WTC11 (cell line): ENCODE results near the gene RTL1. TPM values are rescaled to one million over a fixed set of nuclear protein-coding genes. Genes with fewer than 3 reads are reported as not detected.

Source experiments
- ATAC-seq: fragments of 200-7000 bp; cut with Tn5 transposase; 2 replicates; pipeline ENCODE4 v1.10.0; 2021; ENCODE audit warnings: mild to moderate bottlenecking, moderate library complexity
- CTCF ChIA-PET: fragments of 300-600 bp; sonication (Branson Sonifier 250); formaldehyde crosslinking; loops from one replicate; lab custom pipeline; 2021; ENCODE audit warnings: antibody characterized with exemption; lab: Charles Lee
- POLR2A ChIA-PET: fragments of 350-600 bp; sonication (Branson Sonifier 250); formaldehyde crosslinking; loops from one replicate; lab custom pipeline; 2021; ENCODE audit warnings: antibody characterized with exemption; lab: Charles Lee
- DNase-seq: peaks from one replicate; pipeline ENCODE4 v3.0.0; 2021; ENCODE audit warnings: low spot score
- H3K27ac Mint-ChIP-seq: 2 replicates; pipeline ENCODE4 v1.8.0; 2021; ENCODE audit warnings: mixed read lengths
- H3K27me3 Mint-ChIP-seq: 2 replicates; pipeline ENCODE4 v1.8.0; 2021; ENCODE audit warnings: low read depth, mild to moderate bottlenecking, moderate library complexity, mixed read lengths
- H3K36me3 Mint-ChIP-seq: 2 replicates; pipeline ENCODE4 v1.8.0; 2021; ENCODE audit warnings: mixed read lengths
- H3K4me1 Mint-ChIP-seq: 2 replicates; pipeline ENCODE4 v1.8.0; 2022; ENCODE audit warnings: mixed read lengths
- H3K4me3 Mint-ChIP-seq: 2 replicates; pipeline ENCODE4 v1.8.0; 2021; ENCODE audit warnings: mild to moderate bottlenecking, moderate library complexity, mixed read lengths
- H3K9me3 Mint-ChIP-seq: 2 replicates; pipeline ENCODE4 v1.8.0; 2021; ENCODE audit warnings: mixed read lengths
- FOXJ3 ChIP-seq: sonication (generic); formaldehyde crosslinking; IDR thresholded peaks from 2 replicates; pipeline ENCODE4 v1.9.0; 2021; ENCODE audit warnings: missing genetic modification reagents, mild to moderate bottlenecking, borderline replicate concordance
- IRF2 ChIP-seq: sonication (generic); formaldehyde crosslinking; IDR thresholded peaks from 2 replicates; pipeline ENCODE4 v1.8.0; 2022; ENCODE audit warnings: low read depth, missing genetic modification reagents, borderline replicate concordance
- MXD4 ChIP-seq: fragments of 250-450 bp; sonication (Bioruptor Pico); IDR thresholded peaks from 2 replicates; pipeline ENCODE4 v1.8.0; 2021; ENCODE audit warnings: mild to moderate bottlenecking, moderate library complexity, borderline replicate concordance
- PRRX2 ChIP-seq: fragments of 250-450 bp; sonication (Bioruptor Pico); IDR thresholded peaks from 2 replicates; pipeline ENCODE4 v1.8.0; 2021; ENCODE audit warnings: mild to moderate bottlenecking
- TEAD1 ChIP-seq: sonication (generic); formaldehyde crosslinking; IDR thresholded peaks from 2 replicates; pipeline ENCODE4 v1.8.0; 2022; ENCODE audit warnings: mild to moderate bottlenecking, missing genetic modification reagents
- ZNF219 ChIP-seq: sonication (generic); formaldehyde crosslinking; IDR thresholded peaks from 2 replicates; pipeline ENCODE4 v1.8.0; 2023; ENCODE audit warnings: missing genetic modification reagents, mild to moderate bottlenecking, borderline replicate concordance
- ZNF396 ChIP-seq: fragments of 250-450 bp; sonication (Bioruptor Pico); IDR thresholded peaks from 2 replicates; pipeline ENCODE4 v1.8.0; 2021; ENCODE audit warnings: mild to moderate bottlenecking, moderate library complexity, borderline replicate concordance
- ZNF416 ChIP-seq: fragments of 250-450 bp; sonication (Bioruptor Pico); IDR thresholded peaks from 2 replicates; pipeline ENCODE4 v1.9.0; 2021; ENCODE audit warnings: mild to moderate bottlenecking, inconsistent platforms
- ZNF671 ChIP-seq: fragments of 250-450 bp; sonication (Bioruptor Pico); IDR thresholded peaks from 2 replicates; pipeline ENCODE4 v1.8.0; 2021; ENCODE audit warnings: mild to moderate bottlenecking
- total RNA-seq: library from RNA; stranded (reverse); gene quantifications from 3 replicates; pipeline ENCODE4 v1.2.3, GENCODE V29; 2021
- TF ChIP-seq, protein P1 (sequence below): sonication (generic); formaldehyde crosslinking; IDR thresholded peaks from 2 replicates; pipeline ENCODE4 v1.8.1; 2022; ENCODE audit warnings: mild to moderate bottlenecking, missing genetic modification reagents, moderate library complexity, borderline replicate concordance
- TF ChIP-seq, protein P2 (sequence below): fragments of 250-450 bp; sonication (Bioruptor Pico); IDR thresholded peaks from 2 replicates; pipeline ENCODE4 v1.9.0; 2021; ENCODE audit warnings: moderate library complexity, mild to moderate bottlenecking, inconsistent platforms, borderline replicate concordance
- TF ChIP-seq, protein P3 (sequence below): sonication (generic); formaldehyde crosslinking; conservative IDR thresholded peaks from 2 replicates; pipeline ENCODE4 v1.8.1; 2023; ENCODE audit warnings: mild to moderate bottlenecking, low read depth, missing genetic modification reagents, moderate library complexity
- TF ChIP-seq, protein P4 (sequence below): sonication (generic); formaldehyde crosslinking; IDR thresholded peaks from 2 replicates; pipeline ENCODE4 v1.8.0; 2022; ENCODE audit warnings: mild to moderate bottlenecking, missing genetic modification reagents
- TF ChIP-seq, protein P5 (sequence below): sonication (generic); formaldehyde crosslinking; IDR thresholded peaks from 2 replicates; pipeline ENCODE4 v1.8.0; 2023; ENCODE audit warnings: mild to moderate bottlenecking, missing genetic modification reagents
- TF ChIP-seq, protein P6 (sequence below): sonication (generic); formaldehyde crosslinking; IDR thresholded peaks from 2 replicates; pipeline ENCODE4 v1.8.1; 2022; ENCODE audit warnings: mild to moderate bottlenecking, moderate library complexity, missing genetic modification reagents
- TF ChIP-seq, protein P7 (sequence below): sonication (generic); formaldehyde crosslinking; conservative IDR thresholded peaks from 2 replicates; pipeline ENCODE4 v1.8.1; 2022; ENCODE audit warnings: mild to moderate bottlenecking, missing genetic modification reagents
- TF ChIP-seq, protein P8 (sequence below): fragments of 200-600 bp; IDR thresholded peaks from 2 replicates; pipeline ENCODE4 v1.8.0; 2022; ENCODE audit warnings: antibody characterized with exemption
- TF ChIP-seq, protein P9 (sequence below): fragments of 250-450 bp; sonication (Bioruptor Pico); IDR thresholded peaks from 2 replicates; pipeline ENCODE4 v1.9.0; 2021; ENCODE audit warnings: mild to moderate bottlenecking

The RTL1 gene
- total RNA-seq, 1 experiment from 2014 or later: 0.07 TPM

DNA sequence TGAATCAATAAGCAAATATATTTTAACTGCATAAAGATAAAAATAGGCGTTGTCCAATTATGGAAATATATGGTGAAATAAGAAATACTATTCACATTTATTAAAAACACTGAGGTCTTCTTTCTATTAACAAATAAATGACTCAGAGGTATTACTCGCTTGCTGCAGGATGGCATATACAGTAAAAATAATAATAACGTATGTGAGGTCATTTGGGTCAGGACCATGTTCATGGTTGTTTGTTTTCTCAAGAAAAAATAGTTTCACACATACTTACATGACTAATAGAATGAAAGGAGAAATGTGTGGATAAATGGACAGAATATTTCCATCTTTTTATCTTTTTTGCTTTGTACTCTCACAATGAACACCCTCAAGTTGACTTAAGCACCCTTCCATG is 46.5 kb upstream of the RTL1 start:
- DNase-seq (no peak), ATAC-seq (no peak)
- Mint-ChIP-seq H3K4me3 (no peak overlapping the region), H3K4me1 (no peaks in the 10 kb centered on the region), H3K27ac (no peak overlapping the region), H3K36me3 (peaks cover 7% of the 10 kb centered on the region), H3K9me3 (no peaks in the 10 kb centered on the region), H3K27me3 (no peaks in the 10 kb centered on the region)
- POLR2A ChIA-PET: no interaction called here
- TF ChIP-seq, protein P1, sequence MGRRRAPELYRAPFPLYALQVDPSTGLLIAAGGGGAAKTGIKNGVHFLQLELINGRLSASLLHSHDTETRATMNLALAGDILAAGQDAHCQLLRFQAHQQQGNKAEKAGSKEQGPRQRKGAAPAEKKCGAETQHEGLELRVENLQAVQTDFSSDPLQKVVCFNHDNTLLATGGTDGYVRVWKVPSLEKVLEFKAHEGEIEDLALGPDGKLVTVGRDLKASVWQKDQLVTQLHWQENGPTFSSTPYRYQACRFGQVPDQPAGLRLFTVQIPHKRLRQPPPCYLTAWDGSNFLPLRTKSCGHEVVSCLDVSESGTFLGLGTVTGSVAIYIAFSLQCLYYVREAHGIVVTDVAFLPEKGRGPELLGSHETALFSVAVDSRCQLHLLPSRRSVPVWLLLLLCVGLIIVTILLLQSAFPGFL (CRISPR knock-in tag): no peak
- TF ChIP-seq ZNF396 (CRISPR knock-in tag) (no peak), MXD4 (no peak)
- TF ChIP-seq, protein P2, sequence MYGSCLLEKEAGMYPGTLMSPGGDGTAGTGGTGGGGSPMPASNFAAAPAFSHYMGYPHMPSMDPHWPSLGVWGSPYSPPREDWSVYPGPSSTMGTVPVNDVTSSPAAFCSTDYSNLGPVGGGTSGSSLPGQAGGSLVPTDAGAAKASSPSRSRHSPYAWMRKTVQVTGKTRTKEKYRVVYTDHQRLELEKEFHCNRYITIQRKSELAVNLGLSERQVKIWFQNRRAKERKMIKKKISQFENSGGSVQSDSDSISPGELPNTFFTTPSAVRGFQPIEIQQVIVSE (CRISPR knock-in tag): no peak
- TF ChIP-seq, protein P3, sequence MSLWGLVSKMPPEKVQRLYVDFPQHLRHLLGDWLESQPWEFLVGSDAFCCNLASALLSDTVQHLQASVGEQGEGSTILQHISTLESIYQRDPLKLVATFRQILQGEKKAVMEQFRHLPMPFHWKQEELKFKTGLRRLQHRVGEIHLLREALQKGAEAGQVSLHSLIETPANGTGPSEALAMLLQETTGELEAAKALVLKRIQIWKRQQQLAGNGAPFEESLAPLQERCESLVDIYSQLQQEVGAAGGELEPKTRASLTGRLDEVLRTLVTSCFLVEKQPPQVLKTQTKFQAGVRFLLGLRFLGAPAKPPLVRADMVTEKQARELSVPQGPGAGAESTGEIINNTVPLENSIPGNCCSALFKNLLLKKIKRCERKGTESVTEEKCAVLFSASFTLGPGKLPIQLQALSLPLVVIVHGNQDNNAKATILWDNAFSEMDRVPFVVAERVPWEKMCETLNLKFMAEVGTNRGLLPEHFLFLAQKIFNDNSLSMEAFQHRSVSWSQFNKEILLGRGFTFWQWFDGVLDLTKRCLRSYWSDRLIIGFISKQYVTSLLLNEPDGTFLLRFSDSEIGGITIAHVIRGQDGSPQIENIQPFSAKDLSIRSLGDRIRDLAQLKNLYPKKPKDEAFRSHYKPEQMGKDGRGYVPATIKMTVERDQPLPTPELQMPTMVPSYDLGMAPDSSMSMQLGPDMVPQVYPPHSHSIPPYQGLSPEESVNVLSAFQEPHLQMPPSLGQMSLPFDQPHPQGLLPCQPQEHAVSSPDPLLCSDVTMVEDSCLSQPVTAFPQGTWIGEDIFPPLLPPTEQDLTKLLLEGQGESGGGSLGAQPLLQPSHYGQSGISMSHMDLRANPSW: no peak
- TF ChIP-seq, protein P4, sequence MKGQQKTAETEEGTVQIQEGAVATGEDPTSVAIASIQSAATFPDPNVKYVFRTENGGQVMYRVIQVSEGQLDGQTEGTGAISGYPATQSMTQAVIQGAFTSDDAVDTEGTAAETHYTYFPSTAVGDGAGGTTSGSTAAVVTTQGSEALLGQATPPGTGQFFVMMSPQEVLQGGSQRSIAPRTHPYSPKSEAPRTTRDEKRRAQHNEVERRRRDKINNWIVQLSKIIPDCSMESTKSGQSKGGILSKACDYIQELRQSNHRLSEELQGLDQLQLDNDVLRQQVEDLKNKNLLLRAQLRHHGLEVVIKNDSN (CRISPR knock-in tag): no peak
- TF ChIP-seq, protein P5, sequence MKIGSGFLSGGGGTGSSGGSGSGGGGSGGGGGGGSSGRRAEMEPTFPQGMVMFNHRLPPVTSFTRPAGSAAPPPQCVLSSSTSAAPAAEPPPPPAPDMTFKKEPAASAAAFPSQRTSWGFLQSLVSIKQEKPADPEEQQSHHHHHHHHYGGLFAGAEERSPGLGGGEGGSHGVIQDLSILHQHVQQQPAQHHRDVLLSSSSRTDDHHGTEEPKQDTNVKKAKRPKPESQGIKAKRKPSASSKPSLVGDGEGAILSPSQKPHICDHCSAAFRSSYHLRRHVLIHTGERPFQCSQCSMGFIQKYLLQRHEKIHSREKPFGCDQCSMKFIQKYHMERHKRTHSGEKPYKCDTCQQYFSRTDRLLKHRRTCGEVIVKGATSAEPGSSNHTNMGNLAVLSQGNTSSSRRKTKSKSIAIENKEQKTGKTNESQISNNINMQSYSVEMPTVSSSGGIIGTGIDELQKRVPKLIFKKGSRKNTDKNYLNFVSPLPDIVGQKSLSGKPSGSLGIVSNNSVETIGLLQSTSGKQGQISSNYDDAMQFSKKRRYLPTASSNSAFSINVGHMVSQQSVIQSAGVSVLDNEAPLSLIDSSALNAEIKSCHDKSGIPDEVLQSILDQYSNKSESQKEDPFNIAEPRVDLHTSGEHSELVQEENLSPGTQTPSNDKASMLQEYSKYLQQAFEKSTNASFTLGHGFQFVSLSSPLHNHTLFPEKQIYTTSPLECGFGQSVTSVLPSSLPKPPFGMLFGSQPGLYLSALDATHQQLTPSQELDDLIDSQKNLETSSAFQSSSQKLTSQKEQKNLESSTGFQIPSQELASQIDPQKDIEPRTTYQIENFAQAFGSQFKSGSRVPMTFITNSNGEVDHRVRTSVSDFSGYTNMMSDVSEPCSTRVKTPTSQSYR (CRISPR knock-in tag): no peak
- TF ChIP-seq, protein P6, sequence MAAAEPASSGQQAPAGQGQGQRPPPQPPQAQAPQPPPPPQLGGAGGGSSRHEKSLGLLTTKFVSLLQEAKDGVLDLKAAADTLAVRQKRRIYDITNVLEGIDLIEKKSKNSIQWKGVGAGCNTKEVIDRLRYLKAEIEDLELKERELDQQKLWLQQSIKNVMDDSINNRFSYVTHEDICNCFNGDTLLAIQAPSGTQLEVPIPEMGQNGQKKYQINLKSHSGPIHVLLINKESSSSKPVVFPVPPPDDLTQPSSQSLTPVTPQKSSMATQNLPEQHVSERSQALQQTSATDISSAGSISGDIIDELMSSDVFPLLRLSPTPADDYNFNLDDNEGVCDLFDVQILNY (CRISPR knock-in tag): no peak
- CTCF ChIA-PET: no interaction called here

DNA sequence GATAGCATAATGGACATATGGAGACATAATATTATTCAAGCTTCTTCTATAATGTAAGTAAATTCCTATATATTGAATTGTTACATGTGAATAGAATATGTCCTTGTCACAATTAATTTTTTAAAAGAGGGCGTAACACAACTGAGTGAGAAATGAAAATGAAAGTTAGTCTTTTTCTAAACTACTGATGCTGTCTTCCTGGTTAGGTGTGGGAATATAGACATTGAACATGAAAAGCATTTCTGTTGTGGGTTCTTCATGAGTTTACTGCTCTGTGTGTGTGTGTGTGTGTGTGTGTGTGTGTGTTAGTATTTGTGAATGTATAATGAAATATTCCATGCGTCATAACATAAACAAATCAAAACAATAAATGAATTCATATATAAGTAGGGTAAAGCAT is 40.5 kb upstream of the RTL1 start:
- H3K36me3 Mint-ChIP-seq: peaks cover 11% of the 10 kb centered on the region
- no peak overlapping the region for H3K27ac Mint-ChIP-seq
- no peaks in the 10 kb centered on the region for H3K4me1 Mint-ChIP-seq
- POLR2A ChIA-PET: no interaction called here
- no peaks in the 10 kb centered on the region; the same call in 1 of the 2 replicates for H3K27me3 Mint-ChIP-seq
- H3K4me3 Mint-ChIP-seq: no peak overlapping the region
- no peak for ATAC-seq
- CTCF ChIA-PET: no interaction called here
- H3K9me3 Mint-ChIP-seq: no peaks in the 10 kb centered on the region
- no peak for DNase-seq
- TF ChIP-seq TEAD1 (no peak), PRRX2 (no peak), FOXJ3 (no peak), ZNF416 (CRISPR knock-in tag) (no peak), ZNF396 (CRISPR knock-in tag) (no peak), ZNF219 (CRISPR knock-in tag) (no peak), ZNF671 (CRISPR knock-in tag) (no peak), IRF2 (CRISPR knock-in tag) (no peak)
- TF ChIP-seq, protein P7, sequence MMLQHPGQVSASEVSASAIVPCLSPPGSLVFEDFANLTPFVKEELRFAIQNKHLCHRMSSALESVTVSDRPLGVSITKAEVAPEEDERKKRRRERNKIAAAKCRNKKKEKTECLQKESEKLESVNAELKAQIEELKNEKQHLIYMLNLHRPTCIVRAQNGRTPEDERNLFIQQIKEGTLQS: no peak
- TF ChIP-seq, protein P8, sequence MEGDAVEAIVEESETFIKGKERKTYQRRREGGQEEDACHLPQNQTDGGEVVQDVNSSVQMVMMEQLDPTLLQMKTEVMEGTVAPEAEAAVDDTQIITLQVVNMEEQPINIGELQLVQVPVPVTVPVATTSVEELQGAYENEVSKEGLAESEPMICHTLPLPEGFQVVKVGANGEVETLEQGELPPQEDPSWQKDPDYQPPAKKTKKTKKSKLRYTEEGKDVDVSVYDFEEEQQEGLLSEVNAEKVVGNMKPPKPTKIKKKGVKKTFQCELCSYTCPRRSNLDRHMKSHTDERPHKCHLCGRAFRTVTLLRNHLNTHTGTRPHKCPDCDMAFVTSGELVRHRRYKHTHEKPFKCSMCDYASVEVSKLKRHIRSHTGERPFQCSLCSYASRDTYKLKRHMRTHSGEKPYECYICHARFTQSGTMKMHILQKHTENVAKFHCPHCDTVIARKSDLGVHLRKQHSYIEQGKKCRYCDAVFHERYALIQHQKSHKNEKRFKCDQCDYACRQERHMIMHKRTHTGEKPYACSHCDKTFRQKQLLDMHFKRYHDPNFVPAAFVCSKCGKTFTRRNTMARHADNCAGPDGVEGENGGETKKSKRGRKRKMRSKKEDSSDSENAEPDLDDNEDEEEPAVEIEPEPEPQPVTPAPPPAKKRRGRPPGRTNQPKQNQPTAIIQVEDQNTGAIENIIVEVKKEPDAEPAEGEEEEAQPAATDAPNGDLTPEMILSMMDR: no peak
- TF ChIP-seq, protein P9, sequence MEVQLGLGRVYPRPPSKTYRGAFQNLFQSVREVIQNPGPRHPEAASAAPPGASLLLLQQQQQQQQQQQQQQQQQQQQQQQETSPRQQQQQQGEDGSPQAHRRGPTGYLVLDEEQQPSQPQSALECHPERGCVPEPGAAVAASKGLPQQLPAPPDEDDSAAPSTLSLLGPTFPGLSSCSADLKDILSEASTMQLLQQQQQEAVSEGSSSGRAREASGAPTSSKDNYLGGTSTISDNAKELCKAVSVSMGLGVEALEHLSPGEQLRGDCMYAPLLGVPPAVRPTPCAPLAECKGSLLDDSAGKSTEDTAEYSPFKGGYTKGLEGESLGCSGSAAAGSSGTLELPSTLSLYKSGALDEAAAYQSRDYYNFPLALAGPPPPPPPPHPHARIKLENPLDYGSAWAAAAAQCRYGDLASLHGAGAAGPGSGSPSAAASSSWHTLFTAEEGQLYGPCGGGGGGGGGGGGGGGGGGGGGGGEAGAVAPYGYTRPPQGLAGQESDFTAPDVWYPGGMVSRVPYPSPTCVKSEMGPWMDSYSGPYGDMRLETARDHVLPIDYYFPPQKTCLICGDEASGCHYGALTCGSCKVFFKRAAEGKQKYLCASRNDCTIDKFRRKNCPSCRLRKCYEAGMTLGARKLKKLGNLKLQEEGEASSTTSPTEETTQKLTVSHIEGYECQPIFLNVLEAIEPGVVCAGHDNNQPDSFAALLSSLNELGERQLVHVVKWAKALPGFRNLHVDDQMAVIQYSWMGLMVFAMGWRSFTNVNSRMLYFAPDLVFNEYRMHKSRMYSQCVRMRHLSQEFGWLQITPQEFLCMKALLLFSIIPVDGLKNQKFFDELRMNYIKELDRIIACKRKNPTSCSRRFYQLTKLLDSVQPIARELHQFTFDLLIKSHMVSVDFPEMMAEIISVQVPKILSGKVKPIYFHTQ: no peak
